Keratinocyte (primary cell): ENCODE data around the gene GRAMD2B. TPM values are rescaled to one million over a fixed set of nuclear protein-coding genes. Genes with fewer than 3 reads are reported as not detected.

Experiments used
- DNase-seq: peaks from one replicate; pipeline ENCODE4 v3.0.0-alpha.2; 2011; ENCODE audit warnings: low read depth, missing footprints, low spot score
- FAIRE-seq: peaks from 2 replicates; lab custom pipeline; 2011; peaks lifted over from hg19 to GRCh38; lab: Jason Lieb, UNC
- H2AFZ ChIP-seq: 2 replicates; pipeline ENCODE4 v1.6.0; 2012; ENCODE audit warnings: low read length, control low read depth, inconsistent platforms; ENCODE audit not compliant: control insufficient read depth
- H3K27ac ChIP-seq: 2 replicates; pipeline ENCODE4 v1.5.1; 2011; ENCODE audit warnings: low read length; ENCODE audit not compliant: control insufficient read depth, insufficient read depth
- H3K27me3 ChIP-seq: 3 replicates; pipeline ENCODE4 v1.6.0; 2011; ENCODE audit warnings: low read length; ENCODE audit not compliant: control insufficient read depth, insufficient read depth; ENCODE audit errors: extremely low read depth
- H3K36me3 ChIP-seq, 2 experiments: 2 replicates in 1 of 2; 3 replicates in 1 of 2; pipeline ENCODE4 v1.5.1; 2011; ENCODE audit warnings: low read length in 2 of 2, mild to moderate bottlenecking in 1 of 2; ENCODE audit not compliant: control insufficient read depth in 2 of 2, insufficient read depth in 2 of 2; ENCODE audit errors: extremely low read depth in 1 of 2
- H3K4me1 ChIP-seq: 3 replicates; pipeline ENCODE4 v1.5.1; 2011; ENCODE audit warnings: low read length; ENCODE audit not compliant: control insufficient read depth, insufficient read depth; ENCODE audit errors: extremely low read depth
- H3K4me2 ChIP-seq: 3 replicates; pipeline ENCODE4 v1.6.0; 2011; ENCODE audit warnings: low read depth, low read length; ENCODE audit not compliant: control insufficient read depth, insufficient read depth; ENCODE audit errors: extremely low read depth
- H3K4me3 ChIP-seq, 3 experiments: fragments of 200-600 bp in 1 of 3; sonication (generic) in 1 of 3; 2 replicates in 2 of 3; 3 replicates in 1 of 3; pipeline ENCODE4 v1.5.1; 2011 to 2016; ENCODE audit warnings: low read length in 3 of 3, mild to moderate bottlenecking in 3 of 3, control low read depth in 2 of 3, inconsistent platforms in 1 of 3, low read depth in 1 of 3, mixed read lengths in 1 of 3, mixed run types in 1 of 3, moderate library complexity in 1 of 3; ENCODE audit not compliant: control insufficient read depth in 2 of 3, insufficient read depth in 2 of 3; ENCODE audit errors: extremely low read depth in 1 of 3
- H3K79me2 ChIP-seq: 2 replicates; pipeline ENCODE4 v1.6.0; 2012; ENCODE audit warnings: low read length; ENCODE audit not compliant: control insufficient read depth, insufficient read depth
- H3K9ac ChIP-seq: 3 replicates; pipeline ENCODE4 v1.6.0; 2011; ENCODE audit warnings: low read length; ENCODE audit not compliant: control insufficient read depth, insufficient read depth; ENCODE audit errors: extremely low read depth
- H3K9me1 ChIP-seq: 3 replicates; pipeline ENCODE4 v1.6.0; 2011; ENCODE audit warnings: low read length; ENCODE audit not compliant: control insufficient read depth, insufficient read depth; ENCODE audit errors: extremely low read depth
- H3K9me3 ChIP-seq: 2 replicates; pipeline ENCODE4 v1.5.1; 2012; ENCODE audit warnings: low read depth, low read length; ENCODE audit not compliant: control insufficient read depth
- H4K20me1 ChIP-seq: 3 replicates; pipeline ENCODE4 v1.6.0; 2011; ENCODE audit warnings: low read length; ENCODE audit not compliant: control insufficient read depth, insufficient read depth; ENCODE audit errors: extremely low read depth
- EZH2 ChIP-seq: IDR thresholded peaks from one replicate; pipeline ENCODE4 v1.6.1; 2012; ENCODE audit warnings: inconsistent platforms, mild to moderate bottlenecking, low read length, moderate library complexity
- dilution Hi-C: fragments of 300-500 bp; cut with MboI; formaldehyde crosslinking; loops from one replicate; pipeline ENCODE4 v1.7.0; 2020; ENCODE audit warnings: low sequenced_read_pairs; ENCODE audit not compliant: extremely low pct_ligation_motif_present
- polyA plus RNA-seq, 5 experiments: library from polyadenylated mRNA; depleted of rRNA in 3 of 5; stranded (reverse) in 3 of 5; stranded (forward) in 1 of 5; unstranded in 1 of 5; fragments of >200 nt; gene quantifications; 1 replicate in 1 of 5; 2 replicates in 3 of 5; 3 replicates in 1 of 5; pipeline versions ENCODE4 v1.2.1 to v1.2.3, GENCODE V29; 2011 to 2012; ENCODE audit warnings: missing spikeins in 2 of 5, low read depth in 1 of 5, low replicate concordance in 1 of 5
- TF ChIP-seq, protein P1 (sequence below), 3 experiments: IDR thresholded peaks in 1 of 3; conservative IDR thresholded peaks in 1 of 3; optimal IDR thresholded peaks in 1 of 3; 2 replicates in 2 of 3; 3 replicates in 1 of 3; pipeline versions ENCODE3 to v1.5.1; 2011; ENCODE audit warnings: low read length in 3 of 3, mild to moderate bottlenecking in 3 of 3, moderate library complexity in 2 of 3, control low read depth in 1 of 3, inconsistent platforms in 1 of 3; ENCODE audit not compliant: insufficient read depth in 2 of 3; ENCODE audit errors: extremely low read depth in 1 of 3

GRAMD2B gene
- polyA plus RNA-seq, 1 donor (not counting 4 experiments of a cell fraction or from before 2014, with no cell fraction given): 45.9 TPM

DNA sequence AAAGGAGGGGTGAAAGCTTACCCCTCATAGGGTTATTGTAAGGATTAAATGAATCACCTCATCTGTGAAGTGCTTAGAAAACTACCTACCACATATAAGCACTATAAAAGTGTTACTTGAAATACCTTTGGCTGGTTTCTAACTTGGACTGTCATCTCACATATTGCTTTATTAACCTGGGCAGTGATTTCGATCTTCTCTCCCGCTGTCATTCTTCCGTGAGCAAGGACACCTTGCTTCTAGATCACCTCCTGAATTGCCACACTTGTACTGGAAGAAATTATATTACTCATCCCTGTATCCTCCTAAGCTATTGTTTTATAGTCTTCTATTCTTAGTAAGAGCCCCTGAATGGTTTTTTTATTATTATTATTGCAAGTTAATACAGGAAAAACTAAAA is 34.0 kb upstream of the GRAMD2B start:
- Histone ChIP-seq H2AFZ (peak overlapping the region; percentile 8), H3K9ac (no peak overlapping the region), H3K4me1 (peaks cover 28% of the 10 kb centered on the region), H3K36me3 (no peaks in the 10 kb centered on the region), H3K9me1 (no peaks in the 10 kb centered on the region), H3K79me2 (no peaks in the 10 kb centered on the region), H4K20me1 (no peaks in the 10 kb centered on the region), H3K27ac (no peak overlapping the region), H3K27me3 (no peaks in the 10 kb centered on the region), H3K4me3 (no peak overlapping the region), H3K4me2 (no peak overlapping the region), H3K9me3 (no peaks in the 10 kb centered on the region)
- dilution Hi-C loops: no loop called here
- DNase-seq (no peak), FAIRE-seq (peak; percentile 20)
- no peak for TF ChIP-seq EZH2
- TF ChIP-seq, protein P1, sequence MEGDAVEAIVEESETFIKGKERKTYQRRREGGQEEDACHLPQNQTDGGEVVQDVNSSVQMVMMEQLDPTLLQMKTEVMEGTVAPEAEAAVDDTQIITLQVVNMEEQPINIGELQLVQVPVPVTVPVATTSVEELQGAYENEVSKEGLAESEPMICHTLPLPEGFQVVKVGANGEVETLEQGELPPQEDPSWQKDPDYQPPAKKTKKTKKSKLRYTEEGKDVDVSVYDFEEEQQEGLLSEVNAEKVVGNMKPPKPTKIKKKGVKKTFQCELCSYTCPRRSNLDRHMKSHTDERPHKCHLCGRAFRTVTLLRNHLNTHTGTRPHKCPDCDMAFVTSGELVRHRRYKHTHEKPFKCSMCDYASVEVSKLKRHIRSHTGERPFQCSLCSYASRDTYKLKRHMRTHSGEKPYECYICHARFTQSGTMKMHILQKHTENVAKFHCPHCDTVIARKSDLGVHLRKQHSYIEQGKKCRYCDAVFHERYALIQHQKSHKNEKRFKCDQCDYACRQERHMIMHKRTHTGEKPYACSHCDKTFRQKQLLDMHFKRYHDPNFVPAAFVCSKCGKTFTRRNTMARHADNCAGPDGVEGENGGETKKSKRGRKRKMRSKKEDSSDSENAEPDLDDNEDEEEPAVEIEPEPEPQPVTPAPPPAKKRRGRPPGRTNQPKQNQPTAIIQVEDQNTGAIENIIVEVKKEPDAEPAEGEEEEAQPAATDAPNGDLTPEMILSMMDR (optimal IDR thresholded peaks at IDR 0.05 in 1 of 3, IDR thresholded peaks at IDR 0.05 in 1 of 3, conservative IDR thresholded peaks at IDR 0.05 in 1 of 3; ENCODE audit: extremely low read depth in 1 of 3, insufficient read depth in 2 of 3, low read length in 3 of 3): no peak

DNA sequence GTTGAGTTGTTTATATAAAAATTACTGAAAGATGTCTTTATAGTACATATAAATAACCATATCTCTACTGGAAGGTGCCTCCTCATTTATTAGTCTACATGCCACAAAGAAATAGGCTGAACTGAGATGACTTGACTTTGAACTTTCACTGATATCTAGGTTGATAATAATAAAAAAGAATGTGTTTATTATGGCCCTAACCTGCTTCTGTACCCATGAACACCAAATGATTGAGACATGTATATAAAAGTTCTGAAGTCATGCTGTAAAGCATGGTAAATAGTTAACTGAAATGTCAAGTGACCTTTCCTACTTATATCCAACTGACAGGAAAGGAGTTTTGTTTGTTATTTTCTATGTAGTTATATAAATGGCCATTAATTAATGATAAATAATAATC is 33.2 kb upstream of the GRAMD2B start:
- Histone ChIP-seq H3K4me1 (peaks cover 29% of the 10 kb centered on the region), H2AFZ (no peak overlapping the region), H3K9ac (no peak overlapping the region), H3K4me3 (no peak overlapping the region), H3K79me2 (no peaks in the 10 kb centered on the region), H3K9me3 (no peaks in the 10 kb centered on the region), H3K27ac (no peak overlapping the region), H3K9me1 (no peaks in the 10 kb centered on the region), H3K27me3 (no peaks in the 10 kb centered on the region), H3K4me2 (no peak overlapping the region), H4K20me1 (no peaks in the 10 kb centered on the region), H3K36me3 (no peaks in the 10 kb centered on the region)
- dilution Hi-C loops: no loop called here
- FAIRE-seq (no peak), DNase-seq (no peak)
- TF ChIP-seq, protein P1 (optimal IDR thresholded peaks at IDR 0.05 in 1 of 3, IDR thresholded peaks at IDR 0.05 in 1 of 3, conservative IDR thresholded peaks at IDR 0.05 in 1 of 3; ENCODE audit: extremely low read depth in 1 of 3, insufficient read depth in 2 of 3, low read length in 3 of 3): no peak
- TF ChIP-seq EZH2: no peak
